ENCODE measurements around the gene KLHL5.
"Not testable (repeated sequence)": the region's sequence is repeated elsewhere in the genome, so short reads cannot be mapped to it uniquely, and the experiment has no call there.

KLHL5 gene, protein sequence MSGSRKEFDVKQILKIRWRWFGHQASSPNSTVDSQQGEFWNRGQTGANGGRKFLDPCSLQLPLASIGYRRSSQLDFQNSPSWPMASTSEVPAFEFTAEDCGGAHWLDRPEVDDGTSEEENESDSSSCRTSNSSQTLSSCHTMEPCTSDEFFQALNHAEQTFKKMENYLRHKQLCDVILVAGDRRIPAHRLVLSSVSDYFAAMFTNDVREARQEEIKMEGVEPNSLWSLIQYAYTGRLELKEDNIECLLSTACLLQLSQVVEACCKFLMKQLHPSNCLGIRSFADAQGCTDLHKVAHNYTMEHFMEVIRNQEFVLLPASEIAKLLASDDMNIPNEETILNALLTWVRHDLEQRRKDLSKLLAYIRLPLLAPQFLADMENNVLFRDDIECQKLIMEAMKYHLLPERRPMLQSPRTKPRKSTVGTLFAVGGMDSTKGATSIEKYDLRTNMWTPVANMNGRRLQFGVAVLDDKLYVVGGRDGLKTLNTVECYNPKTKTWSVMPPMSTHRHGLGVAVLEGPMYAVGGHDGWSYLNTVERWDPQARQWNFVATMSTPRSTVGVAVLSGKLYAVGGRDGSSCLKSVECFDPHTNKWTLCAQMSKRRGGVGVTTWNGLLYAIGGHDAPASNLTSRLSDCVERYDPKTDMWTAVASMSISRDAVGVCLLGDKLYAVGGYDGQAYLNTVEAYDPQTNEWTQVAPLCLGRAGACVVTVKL

DNA sequence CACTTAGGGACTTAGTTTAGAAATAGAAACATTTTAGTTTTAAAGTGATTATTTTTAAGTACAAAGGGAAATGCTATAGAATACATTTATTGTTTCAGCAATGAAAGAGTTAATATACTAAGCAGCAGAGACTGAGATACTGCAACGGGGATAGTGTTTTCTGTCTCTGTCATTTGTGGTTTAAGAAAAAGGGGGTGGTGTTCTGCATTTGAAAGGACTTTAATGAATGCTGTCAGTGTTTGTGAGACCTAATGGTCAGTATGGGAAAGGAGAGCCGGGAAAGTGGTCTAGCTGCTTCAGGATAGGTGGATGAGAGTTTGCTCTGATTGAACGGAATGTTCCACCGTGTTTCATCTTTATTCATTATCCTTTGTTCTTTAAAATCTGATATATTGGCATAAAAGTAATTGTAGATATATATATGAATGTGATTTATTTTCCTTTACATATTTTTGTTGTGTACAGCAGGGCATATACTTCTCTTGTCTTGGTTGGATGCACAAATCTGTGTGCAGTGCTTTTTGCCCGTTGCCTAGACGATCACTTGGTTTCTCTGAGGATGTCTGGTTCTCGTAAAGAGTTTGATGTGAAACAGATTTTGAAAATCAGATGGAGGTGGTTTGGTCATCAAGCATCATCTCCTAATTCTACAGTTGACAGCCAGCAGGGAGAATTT lies at the start of gene KLHL5:
TSS of gene KLHL5 (plus strand) at position 139 of the 676 bp plus-strand sequence. CDS start at position 560, 421 bp downstream.
- no peak for DNase-seq (ENCODE audit: low read depth in 3 of 3)

DNA sequence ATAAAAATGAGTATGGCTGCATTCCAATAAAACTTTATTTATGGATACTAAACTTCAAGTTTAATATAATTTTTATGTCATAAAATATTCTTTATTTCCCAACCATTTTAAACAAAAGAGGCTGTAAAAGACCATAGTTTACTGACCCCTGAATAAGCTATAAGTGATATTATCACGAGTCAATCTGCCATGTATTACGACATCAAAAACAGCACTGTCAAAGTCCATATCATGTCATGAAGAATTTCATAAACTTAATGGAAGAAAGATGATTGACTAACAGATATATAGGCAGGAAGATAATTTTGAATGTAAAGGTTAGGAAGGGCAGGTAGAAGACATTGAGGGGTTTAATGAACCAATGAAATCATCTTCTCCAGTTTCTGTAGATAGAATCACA lies 48.0 kb upstream of the KLHL5 start:
- no peak for DNase-seq (ENCODE audit: low read depth in 3 of 3)

DNA sequence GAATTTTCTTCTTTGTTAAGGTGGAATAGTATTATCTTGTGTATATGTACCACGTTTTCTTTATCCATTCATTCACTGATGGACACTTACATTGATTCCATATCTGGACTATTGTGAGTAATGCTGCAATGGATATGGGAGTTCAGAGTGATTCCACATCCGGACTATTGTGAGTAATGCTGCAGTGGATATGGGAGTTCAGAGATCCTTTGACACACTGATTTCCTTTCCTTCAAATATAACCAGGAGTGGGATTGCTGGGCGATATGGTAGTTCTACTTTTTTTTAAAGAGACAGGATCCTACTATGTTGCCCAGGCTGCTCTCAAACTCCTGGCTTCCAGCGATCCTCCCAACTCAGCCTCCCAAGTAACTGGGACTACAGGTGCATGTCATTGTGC lies 41.9 kb upstream of the KLHL5 start:
- DNase-seq (ENCODE audit: low read depth in 3 of 3), result no peak

DNA sequence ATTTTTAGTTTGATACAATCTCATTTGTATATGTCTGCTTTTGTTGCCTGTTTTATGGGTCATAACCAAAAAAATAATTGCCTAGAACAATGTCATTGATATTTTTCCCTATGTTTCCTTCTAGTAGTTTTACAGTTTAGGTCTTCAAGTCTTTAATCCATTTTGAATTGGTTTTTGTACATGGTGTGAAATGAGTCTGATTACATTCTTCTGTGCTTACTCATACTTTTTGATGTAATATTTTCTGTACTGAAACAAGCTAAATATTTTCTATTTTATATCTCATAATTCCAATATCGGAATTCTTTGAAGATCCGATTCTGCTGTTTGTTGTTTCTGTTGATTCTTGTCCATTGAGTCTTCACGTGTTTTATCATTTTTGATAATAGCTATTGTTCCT lies 40.4 kb upstream of the KLHL5 start:
- no peak for DNase-seq (ENCODE audit: low read depth in 3 of 3)

DNA sequence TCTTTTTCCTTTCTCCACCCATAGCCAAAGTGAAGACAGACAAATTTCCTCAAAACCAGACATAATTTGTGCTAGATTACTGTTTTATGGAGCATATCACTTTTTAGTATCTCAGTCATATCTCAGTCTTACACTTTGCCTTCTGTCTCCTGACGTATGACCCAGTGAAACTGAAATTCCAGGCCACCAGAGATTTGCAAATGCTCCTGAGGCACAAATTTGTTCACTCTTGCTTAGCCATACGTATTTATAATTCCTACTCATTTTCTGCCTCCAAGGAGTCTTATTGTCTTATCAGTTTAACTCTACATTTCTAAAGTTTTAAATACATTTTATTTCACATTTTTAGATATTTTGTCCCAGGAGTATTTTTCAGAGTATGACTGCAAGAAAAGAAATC lies 39.8 kb upstream of the KLHL5 start:
- DNase-seq (ENCODE audit: low read depth in 3 of 3), result no peak

DNA sequence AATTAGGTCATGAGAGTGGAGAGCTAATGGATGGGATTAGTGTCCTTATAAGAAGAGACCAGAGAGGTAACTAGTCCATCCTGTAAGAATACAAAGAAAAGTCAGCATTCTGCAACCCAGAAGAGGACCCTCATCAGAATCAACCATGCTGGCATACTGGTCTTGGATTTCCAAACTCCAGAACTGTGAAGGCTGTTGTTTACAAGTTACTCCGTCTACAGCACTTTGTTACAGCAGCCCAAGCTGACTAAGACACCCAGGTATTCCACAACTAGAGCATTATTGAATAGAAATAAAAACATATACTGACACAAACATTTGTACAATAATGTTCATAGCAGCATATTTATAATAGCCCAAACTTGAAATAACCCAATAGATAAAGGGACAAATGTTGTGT lies 39.0 kb upstream of the KLHL5 start:
- DNase-seq (ENCODE audit: low read depth in 3 of 3), result no peak

DNA sequence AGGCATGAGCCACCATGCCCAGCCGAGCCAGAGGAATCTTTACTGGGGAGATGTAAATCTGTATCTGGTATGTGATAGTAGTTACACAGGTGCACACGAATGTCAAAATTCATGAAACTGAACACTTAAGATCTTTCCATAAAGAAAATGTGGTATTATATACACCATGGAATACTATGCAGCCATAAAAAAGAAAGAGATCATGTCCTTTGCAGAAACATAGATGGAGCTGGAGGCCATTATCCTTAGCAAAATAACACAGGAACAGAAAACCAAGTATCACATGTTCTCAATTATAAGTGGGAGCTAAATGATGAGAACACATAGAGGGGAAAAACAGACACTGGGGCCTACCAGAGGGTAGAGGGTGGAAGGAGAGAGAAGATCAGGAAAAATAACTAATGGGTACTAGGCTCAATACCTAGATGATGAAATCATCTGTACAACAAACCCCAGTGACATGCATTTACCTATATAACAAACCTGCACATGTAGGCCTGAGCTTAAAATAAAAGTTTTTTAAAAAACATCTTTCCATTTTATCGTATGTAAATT lies 37.6 kb upstream of the KLHL5 start:
- DNase-seq (ENCODE audit: low read depth in 3 of 3), result no peak

DNA sequence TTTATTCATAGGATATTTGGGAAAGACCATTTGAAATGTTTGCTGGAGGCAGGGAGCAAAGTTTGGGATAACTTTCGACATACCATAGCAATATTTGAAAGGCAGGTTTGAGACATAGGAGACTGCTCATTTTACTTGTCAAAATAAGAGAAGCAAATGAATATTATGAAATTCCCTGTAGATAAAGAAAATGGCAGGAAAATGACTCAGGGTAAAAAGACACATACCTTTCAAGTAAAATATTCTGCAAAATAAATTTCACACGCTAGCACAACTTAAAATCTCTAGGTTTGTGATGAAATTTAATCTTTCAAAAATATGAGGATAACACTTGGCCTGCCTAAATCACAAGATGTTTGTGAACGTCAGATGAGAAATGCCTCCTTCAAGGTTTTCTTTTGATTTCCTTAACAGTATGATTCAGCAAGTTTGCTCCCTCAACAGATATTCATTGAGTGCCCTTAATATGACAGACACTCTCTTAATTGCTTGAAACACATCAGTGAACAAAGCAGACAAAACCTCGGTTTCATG lies 36.4 kb upstream of the KLHL5 start:
- DNase-seq (ENCODE audit: low read depth in 3 of 3), result no peak

DNA sequence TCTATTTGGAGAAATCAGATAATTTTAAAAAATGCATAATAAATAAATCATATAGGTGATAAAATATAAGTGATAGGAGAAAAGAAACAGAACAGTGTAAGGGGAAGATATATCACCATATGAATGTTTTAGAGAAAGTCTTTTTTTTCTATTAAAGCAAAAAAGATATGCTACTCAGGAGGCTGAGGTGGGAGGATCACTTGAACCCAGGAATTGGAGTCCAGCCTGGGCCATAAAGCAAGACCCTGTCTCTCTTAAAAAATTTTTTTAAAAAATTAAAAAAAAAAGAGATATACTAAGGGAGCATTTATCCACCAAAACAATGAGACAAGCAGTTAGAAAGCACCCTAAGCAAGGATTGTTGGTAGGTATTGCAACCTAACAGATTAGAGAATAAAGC lies 35.9 kb upstream of the KLHL5 start:
- DNase-seq (ENCODE audit: low read depth in 3 of 3), result no peak

DNA sequence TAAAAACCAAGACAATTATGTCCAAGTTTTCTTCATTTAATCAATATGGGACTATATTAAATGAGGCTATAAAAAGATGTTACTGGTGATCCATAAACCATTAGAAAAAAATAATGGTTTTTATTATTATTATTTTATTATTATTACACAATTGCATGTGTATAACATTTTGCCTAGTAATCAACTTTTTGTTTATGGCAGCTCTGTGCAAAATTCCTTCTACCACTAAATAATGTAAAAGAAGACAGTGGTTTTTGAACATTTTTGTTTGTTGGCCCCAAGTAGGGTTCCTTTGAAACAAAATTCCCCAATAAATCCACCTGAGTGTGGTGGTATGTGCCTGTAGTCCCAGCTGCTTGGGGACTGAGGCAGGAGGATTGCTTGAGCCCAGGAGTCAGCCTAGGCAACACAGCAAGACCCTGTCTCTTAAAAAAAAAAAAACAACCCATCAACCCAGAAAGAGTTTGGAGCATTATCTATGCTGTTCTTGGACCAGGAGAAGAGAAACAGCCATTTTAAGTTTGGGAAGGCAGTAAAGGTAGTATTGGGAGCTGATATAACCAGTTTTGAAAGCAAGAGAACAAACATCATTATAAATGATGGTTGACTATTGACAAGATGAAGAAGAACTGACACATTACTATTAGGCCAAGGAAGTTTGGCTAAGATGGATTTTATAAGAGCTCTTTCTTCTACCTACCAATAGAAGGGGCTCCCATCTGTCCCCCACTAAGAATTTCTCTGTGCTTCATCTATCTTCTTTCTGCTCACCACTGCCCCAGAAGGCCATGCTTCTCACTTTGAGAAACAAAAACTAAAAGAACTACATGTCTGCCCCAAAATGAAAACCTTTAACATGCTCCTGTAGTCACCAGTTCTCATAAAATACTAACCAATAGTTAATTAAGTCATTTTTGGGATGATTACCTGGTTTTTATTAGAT lies 32.0 kb upstream of the KLHL5 start:
- no peak for DNase-seq (ENCODE audit: low read depth in 3 of 3)

DNA sequence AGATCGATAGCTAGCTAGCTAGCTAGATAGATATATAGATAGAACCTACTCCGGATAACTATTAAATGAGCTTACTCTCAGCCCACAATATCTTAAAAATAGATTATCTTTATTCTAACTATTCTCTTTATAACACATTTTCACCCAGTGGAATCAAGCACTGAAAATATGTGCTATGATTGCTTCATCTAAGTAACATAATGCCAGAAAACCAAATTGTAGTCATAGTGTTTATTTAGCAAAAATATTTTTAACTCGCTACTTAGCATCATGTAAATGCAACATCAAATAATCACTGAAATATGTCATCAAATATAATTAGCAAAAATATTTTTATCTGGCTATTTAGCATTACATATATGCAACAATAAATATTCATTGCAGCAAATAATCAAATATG lies 31.3 kb upstream of the KLHL5 start:
- DNase-seq (ENCODE audit: low read depth in 3 of 3), result no peak

DNA sequence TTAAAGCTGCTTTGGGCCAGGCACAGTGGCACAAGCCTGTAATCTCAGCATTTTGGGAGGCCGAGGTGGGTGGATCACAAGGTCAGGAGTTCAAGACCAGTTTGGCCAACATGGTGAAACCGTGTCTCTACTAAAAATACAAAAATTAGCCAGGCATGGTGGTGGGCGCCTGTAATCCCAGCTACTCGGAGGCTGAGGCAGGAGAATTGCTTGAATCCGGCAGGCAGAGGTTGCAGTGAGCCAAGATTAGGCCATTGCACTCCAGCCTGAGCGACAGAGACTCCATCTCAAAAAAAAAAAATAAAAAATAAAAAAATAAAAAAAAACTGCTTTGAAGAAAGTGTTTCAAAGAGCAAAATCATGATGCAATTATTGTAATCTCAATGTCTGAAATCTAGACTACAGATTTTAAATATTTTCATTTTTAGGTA lies 30.4 kb upstream of the KLHL5 start:
- not testable (repeated sequence) for DNase-seq (ENCODE audit: low read depth in 3 of 3)

DNA sequence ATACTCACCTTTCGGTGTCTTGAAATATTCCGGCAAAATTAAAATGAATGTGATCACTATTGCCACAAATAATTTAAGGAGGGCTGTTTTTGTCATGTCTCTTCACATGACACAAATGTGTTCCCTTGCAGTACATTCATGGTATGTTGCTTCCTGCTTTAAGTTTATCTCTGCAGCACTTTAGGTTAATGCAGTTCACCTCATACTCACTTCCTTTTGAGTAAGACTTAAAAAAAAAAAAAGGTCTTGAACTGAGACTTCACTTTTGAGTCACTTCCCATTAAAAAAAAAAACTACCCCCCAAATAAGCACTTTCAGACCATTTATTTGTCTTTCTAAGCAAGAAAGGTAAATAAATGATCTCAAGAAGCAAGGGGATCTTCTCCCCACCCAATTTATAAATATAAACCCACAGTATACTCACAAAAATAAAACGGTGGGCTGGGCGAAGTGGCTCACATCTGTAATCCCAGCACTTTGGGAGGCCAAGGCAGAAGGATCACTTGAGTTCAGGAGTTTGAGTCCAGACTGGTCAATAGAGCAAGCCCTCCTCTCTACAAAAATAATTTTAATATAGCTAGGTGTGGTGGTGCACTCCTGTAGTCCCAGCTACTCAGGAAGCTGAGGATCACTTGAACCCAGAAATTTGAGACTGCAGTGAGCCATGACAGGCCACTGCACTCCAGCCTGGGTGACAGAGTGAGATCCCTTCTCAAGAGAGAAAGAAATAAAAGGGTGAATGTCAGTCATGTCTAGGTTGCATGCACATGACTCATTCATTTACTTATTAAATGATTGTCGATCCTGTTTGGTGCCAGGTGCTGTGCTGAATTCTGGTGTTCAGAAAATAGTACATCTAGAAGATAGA lies 29.6 kb upstream of the KLHL5 start, which contains the start of gene TMEM156:
TSS of gene TMEM156 (minus strand) at position 192 of the 868 bp plus-strand sequence. CDS start at position 96, 96 bp downstream.
- DNase-seq (ENCODE audit: low read depth in 3 of 3), result no peak

DNA sequence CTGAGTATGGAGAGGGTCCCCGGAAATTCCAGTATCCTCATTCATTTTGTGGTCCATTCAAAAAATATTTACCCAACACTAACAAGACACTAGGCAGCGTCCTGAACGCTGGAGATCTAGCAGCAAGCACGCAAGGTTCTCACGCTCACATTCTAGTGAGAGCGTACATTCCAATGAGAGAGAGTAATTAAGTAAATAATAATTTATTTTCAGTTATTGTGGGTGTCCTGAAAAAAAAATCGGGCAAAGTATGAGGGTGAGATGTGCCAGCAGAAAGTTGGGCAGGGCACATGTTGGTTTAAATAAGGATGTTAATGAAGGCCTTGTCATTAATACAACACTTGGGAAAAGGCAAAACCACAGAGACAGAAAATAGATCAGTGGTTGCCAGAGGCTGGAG lies 25.9 kb upstream of the KLHL5 start:
- DNase-seq (ENCODE audit: low read depth in 3 of 3), result no peak

DNA sequence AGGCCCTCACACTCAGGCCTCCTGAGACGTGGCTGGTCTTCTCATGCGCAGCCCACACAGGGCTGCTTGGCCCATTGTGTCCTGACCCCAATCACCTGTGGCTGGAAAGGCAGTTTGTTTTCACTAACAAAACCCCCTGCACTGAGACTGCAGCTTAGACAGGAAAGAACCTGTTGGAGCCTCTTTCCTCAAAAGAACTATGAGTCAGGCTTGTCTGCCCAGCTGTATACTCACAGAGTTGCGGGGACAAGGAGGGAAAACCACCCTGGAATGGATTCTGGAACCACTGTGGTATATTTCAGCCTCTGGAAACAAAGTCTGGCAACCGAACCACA lies 24.6 kb upstream of the KLHL5 start:
- no peak for DNase-seq (ENCODE audit: low read depth in 3 of 3)

DNA sequence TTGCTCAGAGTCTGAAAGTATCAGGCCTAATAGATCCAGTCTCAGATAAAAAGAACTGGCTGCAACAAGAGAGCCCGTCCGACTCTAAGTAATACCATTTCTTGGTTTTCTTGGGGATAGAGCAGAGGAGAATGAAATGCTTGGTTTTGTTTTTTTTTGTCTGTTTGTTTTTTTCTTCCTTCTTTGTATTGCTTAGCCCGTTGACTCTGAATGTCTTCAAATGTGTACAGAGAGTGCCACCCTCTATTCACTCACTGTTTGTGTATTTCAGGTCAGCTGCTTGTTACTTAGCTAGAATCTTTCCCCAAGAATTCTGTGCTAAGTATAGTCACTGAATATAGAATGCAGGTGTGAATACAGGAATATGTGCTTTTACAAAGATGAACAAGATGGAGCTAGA lies 24.1 kb upstream of the KLHL5 start:
- no peak for DNase-seq (ENCODE audit: low read depth in 3 of 3)

DNA sequence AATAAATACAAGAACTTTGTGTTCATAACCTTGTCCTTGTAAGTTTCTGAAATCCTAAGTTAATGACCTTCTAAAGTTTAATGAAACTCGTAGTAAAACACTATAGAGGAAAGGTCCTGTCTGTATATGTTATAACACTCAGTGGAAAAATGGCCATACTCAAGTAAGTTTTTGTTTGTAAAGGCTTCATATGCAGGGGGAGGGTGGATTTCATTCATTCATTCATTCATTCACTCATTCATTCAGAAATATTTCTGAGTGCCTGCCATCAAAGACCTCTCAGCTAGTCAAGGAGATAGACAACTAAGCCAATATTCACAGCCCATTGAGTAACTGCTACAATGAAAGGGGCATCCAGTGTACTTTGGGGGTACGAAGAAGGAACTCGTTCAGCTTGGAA lies 22.9 kb upstream of the KLHL5 start:
- DNase-seq (ENCODE audit: low read depth in 3 of 3), result no peak

DNA sequence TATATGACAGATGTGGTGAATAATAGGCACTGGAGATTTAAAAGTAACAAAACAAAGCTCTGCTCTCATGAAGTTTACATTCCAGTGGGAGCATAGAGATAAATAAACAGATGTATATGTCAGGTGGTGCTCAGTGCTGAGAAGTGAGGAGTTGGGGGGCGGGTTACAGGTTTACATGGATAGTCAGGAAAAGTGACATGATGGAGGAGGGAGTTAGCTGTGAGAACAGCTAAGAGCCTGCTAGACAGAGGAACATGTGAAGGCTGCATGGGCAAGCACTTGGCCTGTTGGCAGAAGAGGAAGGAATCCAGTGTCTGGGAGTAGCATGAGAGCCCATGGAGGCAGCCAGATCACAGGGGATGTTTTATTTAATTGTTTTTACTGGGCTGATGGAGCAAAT lies 19.7 kb upstream of the KLHL5 start:
- no peak for DNase-seq (ENCODE audit: low read depth in 3 of 3)

DNA sequence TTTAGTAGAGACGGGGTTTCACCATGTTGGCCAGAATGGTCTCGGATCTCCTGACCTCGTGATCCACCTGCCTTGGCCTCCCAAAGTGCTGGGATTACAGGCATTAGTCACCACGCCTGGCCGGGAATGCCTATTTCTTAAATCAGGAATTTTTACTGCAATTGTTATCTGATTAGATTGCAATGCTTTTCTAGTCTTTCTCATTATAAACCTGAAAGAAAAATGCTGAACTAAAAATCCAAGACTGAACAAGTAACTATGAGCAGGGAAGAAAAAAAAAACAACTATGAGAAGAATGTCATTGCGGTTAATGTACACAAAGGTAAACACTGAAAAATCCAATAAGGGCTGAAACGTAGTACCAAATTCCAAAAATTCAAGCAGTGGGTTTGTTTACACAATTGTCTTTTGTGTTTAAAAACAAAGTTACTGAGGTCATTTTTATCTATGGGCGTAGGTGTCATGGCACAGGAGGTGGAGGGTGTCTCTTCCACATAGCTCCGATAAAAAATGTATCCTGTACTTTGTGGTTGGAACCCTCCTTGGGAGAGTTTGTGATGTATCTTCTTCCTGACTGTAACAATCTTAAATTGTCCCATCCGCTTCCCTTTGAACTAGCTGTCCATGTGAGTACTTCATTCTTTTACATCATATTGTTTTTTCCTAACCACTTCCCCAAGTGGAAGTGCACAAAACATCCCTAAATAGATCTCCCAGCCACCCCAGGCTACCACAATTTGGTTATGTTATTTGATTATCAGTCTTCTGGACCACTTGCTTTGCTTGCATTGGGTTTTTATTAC lies 18.8 kb upstream of the KLHL5 start:
- no peak for DNase-seq (ENCODE audit: low read depth in 3 of 3)

Measured in stimulated activated CD4-positive, alpha-beta T cell treated with anti-CD3 and anti-CD28 coated beads, TNF-alpha, amount 100 ng/mL, for 48 hours (primary cell).